Brain microvascular endothelial cell (primary cell): Measurements from ENCODE around the gene OSBPL2.

Experiments used
- DNase-seq: peaks from one replicate; pipeline ENCODE4 v3.0.0-alpha.2; 2020
- H3K27ac ChIP-seq: fragments of 250-450 bp; sonication (Bioruptor Pico); 2 replicates; pipeline ENCODE4 v1.5.1; 2020; ENCODE audit warnings: mild to moderate bottlenecking, moderate library complexity
- H3K27me3 ChIP-seq: fragments of 250-450 bp; sonication (Bioruptor Pico); replicated peaks from 2 replicates; pipeline ENCODE4 v1.5.1; 2020; ENCODE audit warnings: mild to moderate bottlenecking
- H3K36me3 ChIP-seq: fragments of 250-450 bp; sonication (Bioruptor Pico); replicated peaks from 2 replicates; pipeline ENCODE4 v1.5.1; 2020; ENCODE audit warnings: mild to moderate bottlenecking
- H3K4me3 ChIP-seq: 2 replicates; pipeline ENCODE4 v1.5.1; 2011; ENCODE audit warnings: low read depth, mild to moderate bottlenecking, control low read depth, low read length, moderate library complexity
- CTCF ChIP-seq: IDR thresholded peaks from 2 replicates; pipeline ENCODE4 v1.5.1; 2011; ENCODE audit warnings: low read depth, mild to moderate bottlenecking, moderate library complexity, low read length, control low read depth, inconsistent platforms; ENCODE audit errors: missing control alignments
- in situ Hi-C: cut with HindIII; loops from 2 replicates; pipeline ENCODE4 v1.10.0; 2017; ENCODE audit warnings: low sequenced_read_pairs, low pct_ligation_motif_present

OSBPL2 gene

DNA sequence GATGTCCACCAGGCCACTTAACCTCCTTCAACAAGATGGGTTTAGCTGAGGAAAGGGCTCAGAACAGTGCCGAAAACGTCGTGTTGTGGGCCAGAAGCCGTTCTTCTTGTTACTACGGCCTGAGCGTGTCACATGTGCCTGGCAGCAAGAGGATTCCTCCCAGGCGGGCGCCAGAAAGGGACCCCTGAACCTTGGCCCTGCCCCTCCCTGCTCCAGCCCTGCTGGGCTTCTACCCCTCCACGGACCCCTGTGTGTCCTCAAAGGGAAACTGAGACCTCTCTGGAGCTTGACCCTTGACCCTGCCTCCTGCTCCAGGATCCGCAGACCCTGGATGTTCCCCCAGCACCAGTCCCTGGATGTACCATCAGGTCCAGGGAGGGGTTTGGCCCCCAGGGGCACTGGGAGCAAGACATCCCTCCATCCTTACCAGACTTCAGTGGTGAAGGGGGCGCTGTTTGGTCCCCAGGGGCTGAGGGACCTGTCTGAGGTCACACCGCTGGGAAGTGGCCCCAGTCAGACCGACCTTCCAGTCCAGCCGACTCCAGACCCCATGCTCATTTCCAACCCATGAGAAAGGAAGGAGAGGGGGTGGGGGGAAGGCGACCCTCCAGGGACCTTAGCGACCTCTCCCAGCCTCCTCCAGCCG lies 28.3 kb upstream of the OSBPL2 start:
- Histone ChIP-seq H3K36me3 (no peaks in the 10 kb centered on the region), H3K27me3 (peaks cover 22% of the 10 kb centered on the region), H3K4me3 (no peak overlapping the region), H3K27ac (no peak overlapping the region)
- in situ Hi-C loops, result no loop called here
- DNase-seq, result no peak
- TF ChIP-seq CTCF, result no peak

GRCh38 chr20:62210496-62210855 lies 27.8 kb upstream of the OSBPL2 start:
- Histone ChIP-seq H3K27ac (no peak overlapping the region), H3K4me3 (no peak overlapping the region), H3K27me3 (peaks cover 22% of the 10 kb centered on the region), H3K36me3 (no peaks in the 10 kb centered on the region)
- in situ Hi-C loops, result no loop called here
- no peak for DNase-seq
- no peak for TF ChIP-seq CTCF

DNA sequence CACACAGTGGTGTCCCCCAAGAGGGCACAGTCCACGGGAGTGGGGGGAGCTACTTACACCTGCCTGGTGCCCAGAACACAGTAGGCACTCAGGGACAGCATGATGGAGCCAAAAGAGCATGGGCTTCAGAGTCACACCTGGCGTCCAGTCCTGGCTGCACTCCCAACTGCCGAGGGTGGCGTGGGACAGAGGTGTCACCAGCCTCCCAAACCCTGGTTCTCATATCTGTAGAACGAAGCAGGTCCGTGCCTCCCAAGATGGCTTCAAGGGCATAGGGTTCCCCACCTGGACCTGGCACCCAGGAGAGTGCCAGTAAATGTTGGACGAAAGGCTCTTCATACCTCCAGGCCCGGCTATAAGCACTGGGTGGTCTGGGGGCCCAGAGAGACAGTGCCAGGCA lies 27.1 kb upstream of the OSBPL2 start:
- in situ Hi-C loops, result no loop called here
- TF ChIP-seq CTCF, result no peak
- no peaks in the 10 kb centered on the region for H3K36me3 ChIP-seq
- H3K4me3 ChIP-seq, result no peak overlapping the region
- no peak overlapping the region for H3K27ac ChIP-seq
- peaks cover 22% of the 10 kb centered on the region for H3K27me3 ChIP-seq
- DNase-seq, result no peak

DNA sequence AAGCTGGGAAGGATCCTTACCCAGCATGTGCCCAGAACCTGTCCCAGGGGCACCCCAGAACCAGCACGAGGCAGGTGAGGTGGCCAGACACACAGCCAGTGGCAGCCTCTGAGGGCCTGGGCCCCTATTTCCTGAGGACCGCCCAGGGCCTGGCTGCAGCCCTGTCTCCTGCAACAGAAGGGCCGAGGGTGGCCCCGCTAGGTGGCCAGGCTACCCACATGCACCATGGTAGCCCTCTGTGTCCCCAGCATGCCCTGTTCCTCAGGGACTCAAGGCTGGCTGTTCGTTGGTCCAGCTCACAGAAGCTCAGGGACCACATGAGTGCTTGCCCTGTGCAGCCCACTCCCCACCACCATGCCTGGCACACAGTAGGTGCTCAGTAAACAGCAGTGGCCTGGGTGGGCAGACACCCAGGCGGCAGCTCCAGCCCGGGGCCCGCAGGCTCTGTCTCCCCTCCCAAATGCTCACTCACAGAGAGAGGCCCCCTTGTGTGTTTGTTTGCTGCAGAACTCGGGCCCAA lies 26.5 kb upstream of the OSBPL2 start:
- Histone ChIP-seq H3K36me3 (no peaks in the 10 kb centered on the region), H3K27me3 (peaks cover 22% of the 10 kb centered on the region), H3K27ac (no peak overlapping the region), H3K4me3 (no peak overlapping the region)
- in situ Hi-C loops, result no loop called here
- DNase-seq, result no peak
- TF ChIP-seq CTCF, result no peak

- Histone ChIP-seq H3K27me3 (peaks cover 26% of the 10 kb centered on the region), H3K27ac (no peak overlapping the region), H3K36me3 (no peaks in the 10 kb centered on the region), H3K4me3 (no peak overlapping the region)
- in situ Hi-C loops, result no loop called here
- DNase-seq, result no peak
- no peak for TF ChIP-seq CTCF
Observed at GRCh38 chr20:62212299-62212698, 26.0 kb upstream of the OSBPL2 start.

- H3K27me3 ChIP-seq, result peaks cover 42% of the 10 kb centered on the region
Observed at GRCh38 chr20:62214067-62214466, 24.3 kb upstream of the OSBPL2 start.

More at GRCh38 chr20:62214067-62214466, 24.3 kb upstream of the OSBPL2 start:
- Histone ChIP-seq H3K27ac (no peak overlapping the region), H3K36me3 (no peaks in the 10 kb centered on the region), H3K4me3 (no peak overlapping the region)
- no peak for DNase-seq
- in situ Hi-C loops, result no loop called here
- TF ChIP-seq CTCF, result no peak
